ENCODE measurements around the gene GNPNAT1. TPM values are rescaled to one million over a fixed set of nuclear protein-coding genes. Genes with fewer than 3 reads are reported as not detected.
"Not testable (repeated sequence)": the region's sequence is repeated elsewhere in the genome, so short reads cannot be mapped to it uniquely, and the experiment has no call there.

GNPNAT1 gene
- total and polyA plus RNA-seq, 9 donors: 9.6 to 19.4 (median 14.7) TPM

DNA sequence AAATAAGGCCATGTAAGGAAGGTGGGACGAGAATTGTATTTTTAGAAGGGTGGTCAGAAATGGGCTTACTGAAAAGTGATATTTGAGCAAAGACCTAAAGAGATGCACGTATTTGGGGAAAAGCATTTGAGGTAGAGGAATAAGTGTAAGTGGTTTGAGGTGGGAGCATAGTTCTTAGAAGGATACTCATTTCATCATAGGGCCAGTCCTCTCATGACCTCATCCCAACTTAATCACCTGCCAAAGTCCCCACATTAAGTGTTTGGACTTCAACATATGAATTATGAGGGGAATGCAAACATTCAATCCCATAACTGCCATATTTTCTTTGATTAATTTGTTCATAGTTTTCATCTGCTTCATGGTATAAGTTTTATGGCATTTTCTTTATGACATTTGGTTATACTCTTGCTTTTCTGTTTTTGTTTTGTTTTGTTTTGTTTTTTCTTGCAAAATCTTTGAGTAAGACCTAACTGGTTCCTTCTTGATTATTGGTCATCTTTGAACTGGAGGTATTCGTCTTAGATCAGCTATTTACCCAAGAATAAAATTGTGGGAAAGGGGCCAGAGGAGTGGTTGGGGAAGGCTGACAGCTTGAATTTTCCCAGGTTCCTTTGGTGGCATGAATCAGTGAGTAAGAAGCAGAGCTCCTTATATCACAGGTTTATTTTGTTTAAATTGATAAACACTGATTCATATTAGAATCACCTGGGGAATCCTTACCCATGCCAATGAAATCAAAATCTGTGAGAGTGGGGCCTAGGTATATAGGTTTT, 24.2 kb downstream of the GNPNAT1 start:
- Histone ChIP-seq H3K9me3 (replicated peaks; ENCODE audit: control insufficient read depth, low read depth, low read length) (no peaks in the 10 kb centered on the region), H3K4me3 (ENCODE audit: low read length) (no peak overlapping the region), H3K27me3 (ENCODE audit: control insufficient read depth, insufficient read depth, low read length) (no peaks in the 10 kb centered on the region), H3K36me3 (ENCODE audit: control insufficient read depth, insufficient read depth, low read length) (peaks cover 14% of the 10 kb centered on the region), H3K27ac (ENCODE audit: low read length) (no peak overlapping the region), H3K4me1 (ENCODE audit: control insufficient read depth, insufficient read depth, low read length) (no peaks in the 10 kb centered on the region)
- 100% methylated on average over 1 of the region's 3 CpGs for WGBS (ENCODE audit: insufficient coverage)
- no peak for DNase-seq

DNA sequence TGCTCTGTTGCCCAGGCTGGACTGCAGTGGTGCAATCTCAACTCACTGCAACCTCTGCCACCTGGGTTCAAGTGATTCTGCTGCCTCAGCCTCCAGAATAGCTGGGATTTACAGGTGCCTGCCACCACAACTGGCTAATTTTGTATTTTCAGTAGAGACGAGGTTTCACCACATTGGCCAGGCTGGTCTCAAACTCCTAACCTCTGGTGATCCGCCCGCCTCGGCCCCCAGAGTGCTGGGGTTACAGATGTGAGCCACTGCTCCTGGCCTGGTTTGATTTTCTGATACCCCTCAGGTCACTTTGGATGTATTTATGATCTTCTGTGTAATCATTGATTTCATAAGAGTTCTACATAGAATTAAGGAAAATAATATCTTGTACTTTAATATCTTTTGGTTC, 28.5 kb downstream of the GNPNAT1 start:
- not testable (repeated sequence) for H3K27ac ChIP-seq (ENCODE audit: low read length); H3K4me1 ChIP-seq (ENCODE audit: control insufficient read depth, insufficient read depth, low read length); H3K4me3 ChIP-seq (ENCODE audit: low read length); H3K9me3 ChIP-seq (replicated peaks; ENCODE audit: control insufficient read depth, low read depth, low read length); DNase-seq; H3K27me3 ChIP-seq (ENCODE audit: control insufficient read depth, insufficient read depth, low read length)
- 100% methylated on average over 1 of the region's 4 CpGs for WGBS (ENCODE audit: insufficient coverage)
- peaks cover 19% of the 10 kb centered on the region for H3K36me3 ChIP-seq (ENCODE audit: control insufficient read depth, insufficient read depth, low read length)

DNA sequence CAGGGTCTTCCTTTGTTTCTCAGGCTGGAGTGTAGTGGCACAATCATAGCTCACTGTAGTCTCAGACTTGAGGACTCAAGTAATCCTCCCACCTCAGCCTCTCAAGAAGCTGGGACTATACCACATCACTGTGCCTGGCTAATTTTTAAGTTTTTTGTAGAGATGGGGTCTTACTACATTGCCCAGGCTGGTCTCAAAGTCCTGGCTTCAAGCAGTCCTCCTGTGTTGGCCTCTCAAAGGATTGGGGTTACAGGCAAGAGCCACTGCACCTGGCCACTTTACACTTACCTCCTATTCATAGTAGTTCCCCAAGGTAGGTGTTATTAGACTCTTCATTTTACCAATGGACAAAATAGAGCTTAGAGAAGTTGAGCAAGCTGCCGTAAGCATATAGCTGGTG, 32.3 kb downstream of the GNPNAT1 start:
- Histone ChIP-seq H3K36me3 (ENCODE audit: control insufficient read depth, insufficient read depth, low read length) (peaks cover 13% of the 10 kb centered on the region), H3K9me3 (replicated peaks; ENCODE audit: control insufficient read depth, low read depth, low read length) (no peaks in the 10 kb centered on the region), H3K27me3 (ENCODE audit: control insufficient read depth, insufficient read depth, low read length) (no peaks in the 10 kb centered on the region), H3K27ac (ENCODE audit: low read length) (no peak overlapping the region), H3K4me1 (ENCODE audit: control insufficient read depth, insufficient read depth, low read length) (no peaks in the 10 kb centered on the region), H3K4me3 (ENCODE audit: low read length) (no peak overlapping the region)
- no CpG with 5 or more reads among the region's 1 CpG for WGBS (ENCODE audit: insufficient coverage)
- no peak for DNase-seq

DNA sequence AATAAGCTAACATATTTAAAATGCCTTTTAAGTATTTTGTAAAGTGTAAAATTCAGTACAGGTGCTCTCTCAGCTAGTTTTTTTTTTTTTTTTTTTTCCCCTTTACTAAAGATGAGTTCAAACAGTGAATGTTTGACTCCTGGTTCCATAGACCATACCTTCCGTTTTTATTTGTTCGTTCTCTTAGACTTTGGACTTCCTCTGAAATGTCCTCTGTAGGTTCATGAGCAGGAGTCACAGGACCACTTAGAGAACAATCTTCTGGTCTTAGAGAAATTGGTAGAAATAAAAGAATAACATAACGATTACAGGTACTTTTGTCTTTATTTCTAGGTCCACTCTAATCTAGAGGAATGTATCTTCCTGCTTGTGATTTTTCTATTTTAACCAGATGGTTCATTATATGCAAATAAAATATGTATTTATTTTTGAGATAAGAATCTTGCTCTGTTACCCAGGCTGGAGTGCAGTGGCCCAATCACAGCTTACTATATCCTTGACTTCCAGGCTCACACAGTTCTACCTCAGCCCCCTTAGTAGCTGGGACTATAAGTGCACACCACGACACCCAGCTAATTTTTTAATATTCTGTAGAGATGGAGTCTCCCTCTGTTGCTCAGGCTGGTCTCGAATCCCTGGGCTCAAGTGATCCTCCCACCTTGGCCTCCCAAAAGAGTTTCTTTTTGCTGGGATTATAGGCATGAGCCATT, 35.6 kb downstream of the GNPNAT1 start:
- WGBS (ENCODE audit: insufficient coverage): no CpG with 5 or more reads among the region's 5 CpGs
- Histone ChIP-seq H3K27me3 (ENCODE audit: control insufficient read depth, insufficient read depth, low read length) (no peaks in the 10 kb centered on the region), H3K9me3 (replicated peaks; ENCODE audit: control insufficient read depth, low read depth, low read length) (no peaks in the 10 kb centered on the region), H3K27ac (ENCODE audit: low read length) (no peak overlapping the region), H3K4me1 (ENCODE audit: control insufficient read depth, insufficient read depth, low read length) (no peaks in the 10 kb centered on the region), H3K4me3 (ENCODE audit: low read length) (no peak overlapping the region), H3K36me3 (ENCODE audit: control insufficient read depth, insufficient read depth, low read length) (peaks cover 13% of the 10 kb centered on the region)
- DNase-seq: no peak

DNA sequence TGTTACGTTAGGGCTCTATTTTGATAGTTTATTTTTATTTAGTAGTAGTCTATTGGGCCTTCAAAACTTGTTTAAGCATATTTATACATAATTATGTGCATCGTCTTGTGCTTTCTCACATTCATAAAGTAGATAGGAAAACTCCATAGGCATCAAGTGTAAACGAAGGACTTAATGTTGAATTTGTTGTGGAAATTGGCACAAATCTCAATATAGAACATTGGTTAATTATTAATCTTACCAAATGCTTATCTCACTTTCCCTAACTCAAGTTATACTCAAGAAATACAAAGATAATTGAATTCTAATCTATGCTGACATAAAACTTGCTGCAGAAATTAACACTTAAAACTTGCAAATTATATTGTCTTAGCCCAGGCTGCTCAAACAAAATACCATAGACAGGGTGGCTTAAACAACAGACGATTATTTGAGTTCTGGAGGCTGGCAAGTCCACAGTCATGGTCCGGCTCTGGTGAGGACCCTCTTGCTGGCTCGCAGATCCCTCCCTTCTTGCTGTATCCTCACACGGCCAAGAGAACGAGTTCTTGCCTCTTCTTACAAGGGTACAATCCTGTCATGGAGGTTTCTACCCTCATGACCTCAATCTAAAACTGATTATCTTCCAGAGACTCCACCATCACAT, 42.6 kb downstream of the GNPNAT1 start:
- no peaks in the 10 kb centered on the region for H3K27me3 ChIP-seq (ENCODE audit: control insufficient read depth, insufficient read depth, low read length)
- no peak overlapping the region for H3K4me3 ChIP-seq (ENCODE audit: low read length)
- peaks cover 6% of the 10 kb centered on the region for H3K36me3 ChIP-seq (ENCODE audit: control insufficient read depth, insufficient read depth, low read length)
- H3K4me1 ChIP-seq (ENCODE audit: control insufficient read depth, insufficient read depth, low read length): no peaks in the 10 kb centered on the region
- DNase-seq: no peak
- WGBS (ENCODE audit: insufficient coverage): 94% methylated on average over 3 of the region's 8 CpGs
- no peaks in the 10 kb centered on the region for H3K9me3 ChIP-seq (replicated peaks; ENCODE audit: control insufficient read depth, low read depth, low read length)
- no peak overlapping the region for H3K27ac ChIP-seq (ENCODE audit: low read length)

DNA sequence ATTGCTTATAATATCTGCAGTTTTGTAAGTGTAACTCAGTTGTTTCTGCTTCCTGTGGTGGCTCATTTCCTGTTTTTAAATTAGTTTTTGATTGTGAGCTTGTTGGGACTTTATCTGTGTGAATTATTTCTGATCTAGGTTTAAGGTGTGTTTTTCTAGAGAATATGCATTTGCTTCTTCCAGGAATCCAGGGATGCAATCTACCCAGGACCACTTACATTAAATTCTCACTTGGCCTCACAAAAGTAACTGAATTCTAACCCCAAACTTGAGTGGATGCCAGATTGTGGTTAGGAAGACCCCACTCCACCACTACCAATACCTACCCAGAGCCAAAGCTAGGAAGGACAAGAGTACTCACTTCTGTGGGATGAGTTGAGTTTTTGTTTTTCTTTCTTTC, 49.5 kb downstream of the GNPNAT1 start:
- Histone ChIP-seq H3K4me3 (ENCODE audit: low read length) (no peak overlapping the region), H3K27me3 (ENCODE audit: control insufficient read depth, insufficient read depth, low read length) (no peaks in the 10 kb centered on the region), H3K27ac (ENCODE audit: low read length) (no peak overlapping the region), H3K9me3 (replicated peaks; ENCODE audit: control insufficient read depth, low read depth, low read length) (no peaks in the 10 kb centered on the region), H3K4me1 (ENCODE audit: control insufficient read depth, insufficient read depth, low read length) (no peaks in the 10 kb centered on the region), H3K36me3 (ENCODE audit: control insufficient read depth, insufficient read depth, low read length) (no peaks in the 10 kb centered on the region)
- no peak for DNase-seq

DNA sequence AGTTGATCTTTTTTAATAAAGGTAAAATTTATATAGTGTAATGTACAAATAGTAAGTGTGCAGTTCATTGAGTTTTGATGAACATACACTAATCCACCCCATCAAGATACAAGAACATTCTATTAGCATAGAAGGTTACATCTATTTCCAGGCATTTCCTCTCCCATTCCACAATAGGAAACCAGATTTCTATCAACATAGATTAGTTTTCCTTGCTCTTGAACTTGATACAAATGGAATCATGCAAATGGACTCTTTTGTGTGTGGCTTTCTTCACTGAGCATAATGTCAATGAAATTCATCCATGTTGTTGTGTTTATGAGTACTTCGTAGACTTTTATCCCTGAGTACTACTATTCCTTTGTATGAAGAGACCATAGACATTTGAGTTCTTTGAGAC, 50.7 kb downstream of the GNPNAT1 start:
- no peaks in the 10 kb centered on the region for H3K27me3 ChIP-seq (ENCODE audit: control insufficient read depth, insufficient read depth, low read length)
- DNase-seq: no peak
- H3K9me3 ChIP-seq (replicated peaks; ENCODE audit: control insufficient read depth, low read depth, low read length): no peaks in the 10 kb centered on the region
- H3K4me1 ChIP-seq (ENCODE audit: control insufficient read depth, insufficient read depth, low read length): no peaks in the 10 kb centered on the region
- WGBS (ENCODE audit: insufficient coverage): no CpG with 5 or more reads among the region's 1 CpG
- H3K36me3 ChIP-seq (ENCODE audit: control insufficient read depth, insufficient read depth, low read length): no peaks in the 10 kb centered on the region
- no peak overlapping the region for H3K27ac ChIP-seq (ENCODE audit: low read length)
- H3K4me3 ChIP-seq (ENCODE audit: low read length): no peak overlapping the region

DNA sequence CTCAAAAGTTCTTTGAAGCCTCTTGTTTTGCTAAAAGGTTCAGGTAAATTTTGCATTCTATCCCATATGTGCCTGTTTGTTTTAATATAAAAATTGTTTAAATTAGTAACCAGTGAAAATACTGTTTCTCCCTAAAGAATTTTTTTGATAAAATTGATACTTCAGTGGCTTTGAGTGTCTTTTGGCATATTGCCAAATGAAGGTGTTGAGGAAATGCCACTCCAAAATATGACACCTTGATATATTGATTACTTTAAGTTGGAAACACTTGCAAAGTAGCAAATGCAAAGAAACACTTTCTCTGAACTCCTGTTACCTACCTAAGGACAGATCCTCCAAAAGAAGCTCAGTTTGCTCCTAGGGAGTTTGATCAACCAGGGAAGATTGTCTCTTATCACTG, 53.0 kb downstream of the GNPNAT1 start:
- Histone ChIP-seq H3K27me3 (ENCODE audit: control insufficient read depth, insufficient read depth, low read length) (no peaks in the 10 kb centered on the region), H3K9me3 (replicated peaks; ENCODE audit: control insufficient read depth, low read depth, low read length) (no peaks in the 10 kb centered on the region), H3K4me3 (ENCODE audit: low read length) (no peak overlapping the region), H3K27ac (ENCODE audit: low read length) (no peak overlapping the region), H3K36me3 (ENCODE audit: control insufficient read depth, insufficient read depth, low read length) (peaks cover 10% of the 10 kb centered on the region), H3K4me1 (ENCODE audit: control insufficient read depth, insufficient read depth, low read length) (no peaks in the 10 kb centered on the region)
- no peak for DNase-seq

DNA sequence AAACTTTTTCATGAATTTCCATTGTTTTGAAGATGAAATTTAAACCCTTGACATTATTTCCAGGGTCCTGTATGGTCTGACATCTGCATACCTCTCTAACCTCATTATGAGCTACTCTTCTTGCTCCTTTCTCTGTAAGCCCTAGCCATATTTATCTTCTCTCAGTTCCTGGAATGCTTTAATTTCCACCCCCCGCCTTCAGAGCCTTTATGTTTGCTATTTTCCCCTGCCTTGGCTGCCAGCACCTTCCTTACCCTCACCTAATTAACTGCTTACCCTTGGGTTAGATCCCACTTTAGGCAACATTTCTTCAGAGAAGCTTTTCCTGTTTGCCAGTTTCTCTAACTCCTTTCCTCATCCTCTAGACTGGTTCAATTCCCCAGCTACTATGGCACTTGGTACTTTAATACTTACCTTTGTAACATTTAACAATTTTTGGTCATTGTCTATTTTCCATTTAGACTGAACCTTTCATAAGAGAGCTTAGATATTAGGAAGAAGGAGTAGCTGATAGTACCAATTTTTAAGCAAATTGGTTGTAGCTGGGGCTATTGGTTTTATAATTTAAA, 55.4 kb downstream of the GNPNAT1 start:
- peaks cover 2% of the 10 kb centered on the region for H3K4me1 ChIP-seq (ENCODE audit: control insufficient read depth, insufficient read depth, low read length)
- no peak overlapping the region for H3K4me3 ChIP-seq (ENCODE audit: low read length)
- DNase-seq: no peak
- no peaks in the 10 kb centered on the region for H3K9me3 ChIP-seq (replicated peaks; ENCODE audit: control insufficient read depth, low read depth, low read length)
- H3K27me3 ChIP-seq (ENCODE audit: control insufficient read depth, insufficient read depth, low read length): no peaks in the 10 kb centered on the region
- H3K36me3 ChIP-seq (ENCODE audit: control insufficient read depth, insufficient read depth, low read length): peaks cover 16% of the 10 kb centered on the region
- 100% methylated on average over 1 of the region's 1 CpG for WGBS (ENCODE audit: insufficient coverage)
- no peak overlapping the region for H3K27ac ChIP-seq (ENCODE audit: low read length)

DNA sequence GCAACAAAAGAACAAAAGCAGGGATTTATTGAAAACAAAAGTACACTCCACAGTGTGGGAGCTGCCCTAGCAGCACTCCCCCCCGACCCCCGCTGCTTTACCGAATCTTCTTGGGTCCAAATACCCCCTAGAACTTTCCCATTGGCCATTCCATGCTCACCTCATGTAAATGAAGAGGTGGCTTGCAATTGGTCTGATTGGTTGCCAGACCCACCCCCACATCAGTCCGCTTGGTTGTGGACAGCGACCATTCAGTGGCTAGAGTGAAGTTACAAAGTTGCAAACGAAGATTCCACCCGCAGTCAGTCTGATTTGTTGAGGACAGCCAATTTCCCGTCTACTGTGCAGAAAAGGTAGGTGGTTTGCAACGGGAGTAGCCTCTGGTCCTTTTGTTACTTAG, 57.6 kb downstream of the GNPNAT1 start:
- no peak for DNase-seq
- H3K4me3 ChIP-seq (ENCODE audit: low read length): no peak overlapping the region
- peaks cover 2% of the 10 kb centered on the region for H3K4me1 ChIP-seq (ENCODE audit: control insufficient read depth, insufficient read depth, low read length)
- peaks cover 16% of the 10 kb centered on the region for H3K36me3 ChIP-seq (ENCODE audit: control insufficient read depth, insufficient read depth, low read length)
- 98% methylated on average over 8 of the region's 9 CpGs for WGBS (ENCODE audit: insufficient coverage)
- no peaks in the 10 kb centered on the region for H3K9me3 ChIP-seq (replicated peaks; ENCODE audit: control insufficient read depth, low read depth, low read length)
- H3K27me3 ChIP-seq (ENCODE audit: control insufficient read depth, insufficient read depth, low read length): no peaks in the 10 kb centered on the region
- no peak overlapping the region for H3K27ac ChIP-seq (ENCODE audit: low read length)

All from muscle of leg (tissue), 11 donors.